ENCODE results near the gene OPA3.

DNA sequence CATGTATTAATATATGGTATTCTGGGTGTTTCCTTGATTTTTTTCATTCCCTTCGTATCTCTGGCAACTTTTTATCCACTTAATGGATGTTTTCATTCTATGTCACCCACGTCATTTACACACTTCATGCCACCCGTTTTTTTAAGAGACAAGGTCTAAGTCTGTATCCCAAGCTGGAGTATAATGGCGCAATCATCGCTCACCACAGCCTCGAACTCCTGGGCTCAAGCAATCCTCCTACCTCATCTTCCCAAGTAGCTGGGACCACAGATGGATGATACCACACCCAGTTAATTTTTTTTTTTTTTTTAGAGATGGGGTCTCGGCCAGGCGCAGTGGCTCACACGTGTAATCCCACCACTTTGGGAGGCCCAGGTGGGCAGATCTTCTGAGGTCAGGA is 80.7 kb downstream of the OPA3 start:
- TF ChIP-seq, protein P1, sequence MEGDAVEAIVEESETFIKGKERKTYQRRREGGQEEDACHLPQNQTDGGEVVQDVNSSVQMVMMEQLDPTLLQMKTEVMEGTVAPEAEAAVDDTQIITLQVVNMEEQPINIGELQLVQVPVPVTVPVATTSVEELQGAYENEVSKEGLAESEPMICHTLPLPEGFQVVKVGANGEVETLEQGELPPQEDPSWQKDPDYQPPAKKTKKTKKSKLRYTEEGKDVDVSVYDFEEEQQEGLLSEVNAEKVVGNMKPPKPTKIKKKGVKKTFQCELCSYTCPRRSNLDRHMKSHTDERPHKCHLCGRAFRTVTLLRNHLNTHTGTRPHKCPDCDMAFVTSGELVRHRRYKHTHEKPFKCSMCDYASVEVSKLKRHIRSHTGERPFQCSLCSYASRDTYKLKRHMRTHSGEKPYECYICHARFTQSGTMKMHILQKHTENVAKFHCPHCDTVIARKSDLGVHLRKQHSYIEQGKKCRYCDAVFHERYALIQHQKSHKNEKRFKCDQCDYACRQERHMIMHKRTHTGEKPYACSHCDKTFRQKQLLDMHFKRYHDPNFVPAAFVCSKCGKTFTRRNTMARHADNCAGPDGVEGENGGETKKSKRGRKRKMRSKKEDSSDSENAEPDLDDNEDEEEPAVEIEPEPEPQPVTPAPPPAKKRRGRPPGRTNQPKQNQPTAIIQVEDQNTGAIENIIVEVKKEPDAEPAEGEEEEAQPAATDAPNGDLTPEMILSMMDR (IDR thresholded peaks at IDR 0.05): no peak
- no peak for TF ChIP-seq POLR2A (IDR thresholded peaks at IDR 0.05)
